NT2/D1 (cell line): ENCODE data around the gene CORIN.
A peak's percentile ranks its signal among the peaks of the same experiment; 100 is the strongest.
"Not testable (repeated sequence)": the region's sequence is repeated elsewhere in the genome, so short reads cannot be mapped to it uniquely, and the experiment has no call there.

Experiments
- DNase-seq: peaks from one replicate; pipeline ENCODE4 v3.0.0-alpha.2; 2011; ENCODE audit warnings: low read depth, low spot score
- H3K27me3 ChIP-seq: 2 replicates; pipeline ENCODE4 v1.6.0; 2011; ENCODE audit warnings: mild to moderate bottlenecking; ENCODE audit not compliant: insufficient read length, insufficient read depth
- H3K36me3 ChIP-seq: 2 replicates; pipeline ENCODE4 v1.6.1; 2011; ENCODE audit warnings: mild to moderate bottlenecking, low read length, mixed read lengths; ENCODE audit not compliant: insufficient read depth, insufficient read length
- H3K4me1 ChIP-seq: 2 replicates; pipeline ENCODE4 v1.5.1; 2011; ENCODE audit not compliant: insufficient read depth, insufficient read length
- H3K4me3 ChIP-seq: 2 replicates; pipeline ENCODE4 v1.5.1; 2011; ENCODE audit warnings: low read depth; ENCODE audit not compliant: insufficient read length
- H3K9ac ChIP-seq: 2 replicates; pipeline ENCODE4 v1.6.0; 2011; ENCODE audit warnings: low read depth; ENCODE audit not compliant: insufficient read length
- H3K9me3 ChIP-seq: 2 replicates; pipeline ENCODE4 v1.5.1; 2011; ENCODE audit warnings: mild to moderate bottlenecking, low read length; ENCODE audit not compliant: insufficient read depth
- SUZ12 ChIP-seq: IDR thresholded peaks from 2 replicates; pipeline ENCODE4 v1.6.1; 2011; ENCODE audit not compliant: insufficient read length, insufficient read depth; ENCODE audit errors: extremely low read depth
- YY1 ChIP-seq: IDR thresholded peaks from 2 replicates; pipeline ENCODE4 v1.6.1; 2011; ENCODE audit not compliant: insufficient read length, insufficient read depth
- ZNF274 ChIP-seq: IDR thresholded peaks from 2 replicates; pipeline ENCODE4 v1.6.1; 2011; ENCODE audit warnings: mild to moderate bottlenecking, low read depth, low read length

CORIN gene

DNA sequence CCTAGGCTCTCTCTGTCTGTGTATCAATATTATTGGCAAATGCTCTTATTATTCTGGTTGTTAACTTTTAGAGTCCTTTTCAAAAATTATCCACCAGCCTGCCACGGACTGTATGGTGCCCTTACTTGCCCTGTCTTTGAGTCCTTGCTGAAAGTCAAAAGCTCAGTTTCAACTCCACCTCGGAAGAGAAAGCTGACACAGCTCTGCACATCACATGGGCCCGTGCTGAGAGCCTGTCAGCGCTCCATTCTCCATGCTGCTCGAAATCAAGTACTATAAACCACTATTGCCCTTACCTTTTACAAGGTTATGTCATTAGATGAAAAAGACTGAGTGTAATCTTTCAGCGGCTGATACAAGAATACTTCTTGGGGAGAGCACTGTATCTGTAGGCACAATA is 141.0 kb downstream of the CORIN start:
- DNase-seq, result no peak
- Histone ChIP-seq H3K4me3 (no peak overlapping the region), H3K9me3 (no peaks in the 10 kb centered on the region), H3K9ac (no peak overlapping the region), H3K36me3 (no peaks in the 10 kb centered on the region), H3K4me1 (no peaks in the 10 kb centered on the region), H3K27me3 (no peaks in the 10 kb centered on the region)
- TF ChIP-seq YY1 (no peak), ZNF274 (no peak), SUZ12 (no peak)

DNA sequence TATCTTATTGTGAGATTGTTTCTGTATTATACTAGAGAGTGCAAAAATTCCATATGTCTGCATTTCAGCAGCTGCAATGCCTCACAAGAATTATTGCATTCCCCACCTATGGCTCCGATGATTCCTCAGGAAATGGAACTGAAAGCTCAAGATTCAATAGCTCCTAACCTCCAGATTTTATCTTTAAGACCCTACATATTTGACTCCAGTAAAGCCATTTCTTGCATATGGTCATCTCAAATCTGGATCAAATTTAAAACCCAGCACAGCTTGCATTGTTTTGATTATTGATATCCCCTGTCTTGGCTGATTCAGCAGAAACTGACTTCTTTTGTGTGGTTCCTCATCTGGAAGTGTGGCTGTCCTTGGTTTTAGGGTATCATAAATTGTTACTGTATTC is 142.6 kb downstream of the CORIN start:
- Histone ChIP-seq H3K9me3 (no peaks in the 10 kb centered on the region), H3K4me3 (no peak overlapping the region), H3K27me3 (no peaks in the 10 kb centered on the region), H3K36me3 (no peaks in the 10 kb centered on the region), H3K9ac (no peak overlapping the region), H3K4me1 (no peaks in the 10 kb centered on the region)
- DNase-seq, result no peak
- TF ChIP-seq ZNF274 (no peak), SUZ12 (no peak), YY1 (no peak)

DNA sequence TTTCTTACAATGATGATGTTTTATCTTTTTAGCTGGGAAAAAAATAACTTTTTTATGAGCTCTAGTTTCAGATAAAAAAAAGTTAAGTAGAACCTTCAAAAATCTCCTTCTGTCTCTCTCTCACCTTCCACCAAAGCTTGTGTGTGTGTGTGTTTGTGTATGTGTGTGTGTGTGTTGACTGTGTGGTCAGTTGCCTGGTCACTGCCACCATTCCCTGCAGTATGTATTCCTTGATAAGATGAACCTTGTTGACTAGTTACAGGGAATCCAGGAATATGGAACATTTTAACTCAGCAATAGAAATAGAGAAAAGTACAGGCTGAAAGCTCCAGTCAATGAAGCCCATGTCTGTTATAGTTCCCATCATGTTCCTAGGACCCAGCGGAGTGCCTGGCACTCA is 143.5 kb downstream of the CORIN start:
- H3K4me3 ChIP-seq, result no peak overlapping the region
- DNase-seq, result no peak
- H3K36me3 ChIP-seq, result no peaks in the 10 kb centered on the region
- TF ChIP-seq SUZ12 (no peak), YY1 (no peak), ZNF274 (no peak)
- no peaks in the 10 kb centered on the region for H3K9me3 ChIP-seq
- H3K9ac ChIP-seq, result no peak overlapping the region
- no peaks in the 10 kb centered on the region for H3K27me3 ChIP-seq
- H3K4me1 ChIP-seq, result no peaks in the 10 kb centered on the region

DNA sequence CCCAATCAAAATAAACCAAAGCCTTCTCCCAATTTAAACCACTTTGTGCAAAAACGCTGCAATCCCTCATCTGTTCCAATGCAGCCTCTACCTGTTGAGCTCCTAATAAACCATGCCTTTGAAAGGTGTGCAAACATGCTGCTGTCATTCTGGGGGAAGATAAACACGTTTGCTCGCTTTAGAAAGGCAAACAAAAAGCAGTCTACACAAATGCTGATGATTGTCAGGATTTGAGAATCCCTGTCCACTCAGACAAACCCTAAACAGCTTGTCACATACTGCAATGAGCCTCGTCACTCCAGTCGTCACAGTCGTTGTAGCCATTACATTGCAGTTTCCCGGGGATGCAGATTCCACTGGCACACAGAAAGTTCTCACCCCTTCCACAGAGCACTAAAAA is 145.2 kb downstream of the CORIN start:
- Histone ChIP-seq H3K4me3 (no peak overlapping the region), H3K27me3 (no peaks in the 10 kb centered on the region), H3K9me3 (no peaks in the 10 kb centered on the region), H3K36me3 (no peaks in the 10 kb centered on the region), H3K9ac (no peak overlapping the region), H3K4me1 (no peaks in the 10 kb centered on the region)
- no peak for DNase-seq
- TF ChIP-seq ZNF274, result no peak
- TF ChIP-seq YY1, result no peak
- TF ChIP-seq SUZ12, result no peak

DNA sequence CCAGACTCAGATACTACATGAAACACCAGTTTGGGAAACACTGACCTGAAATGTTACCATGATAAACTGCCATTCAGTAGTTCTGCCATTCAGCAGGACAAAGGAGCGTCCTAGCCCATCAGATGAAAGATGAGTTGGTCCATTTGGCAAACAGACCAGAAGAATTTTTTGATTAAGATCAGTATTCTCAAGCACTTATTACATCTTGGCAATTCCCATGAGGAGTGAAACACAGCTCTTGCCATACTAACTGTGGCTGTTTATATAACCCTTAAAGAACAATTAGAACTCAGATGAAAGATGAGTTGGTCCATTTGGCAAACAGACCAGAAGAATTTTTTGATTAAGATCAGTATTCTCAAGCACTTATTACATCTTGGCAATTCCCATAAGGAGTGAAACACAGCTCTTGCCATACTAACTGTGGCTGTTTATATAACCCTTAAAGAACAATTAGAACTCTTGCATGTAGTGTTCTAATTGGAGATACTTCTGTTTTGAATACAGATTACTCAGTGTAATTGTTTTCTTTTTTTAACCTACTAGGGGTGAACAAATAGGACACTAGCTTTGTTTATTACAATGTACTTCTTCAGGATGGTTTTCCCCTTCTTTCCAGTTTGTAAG is 146.0 kb downstream of the CORIN start:
- H3K9me3 ChIP-seq, H3K27me3 ChIP-seq, H3K4me1 ChIP-seq, H3K4me3 ChIP-seq, DNase-seq, H3K9ac ChIP-seq, H3K36me3 ChIP-seq: not testable (repeated sequence)

DNA sequence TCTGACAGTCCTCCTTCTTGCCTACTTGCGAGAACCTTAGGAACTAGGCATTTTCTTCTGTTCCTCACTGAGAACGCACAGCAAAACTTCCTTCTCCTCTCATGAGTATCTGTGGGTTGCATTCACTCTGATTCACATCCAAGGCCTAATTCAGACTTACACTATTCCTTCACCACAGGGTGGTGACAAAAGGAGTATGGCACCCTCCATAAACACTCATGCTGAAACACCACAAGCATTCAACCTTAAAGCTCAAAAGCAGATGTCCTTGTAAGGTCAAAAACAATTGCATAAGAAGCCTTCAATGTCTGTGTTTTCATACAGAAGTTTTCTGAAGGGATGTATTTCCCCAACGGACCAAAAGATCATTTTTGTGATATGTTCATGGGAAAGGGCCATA is 147.3 kb downstream of the CORIN start:
- Histone ChIP-seq H3K4me1 (no peaks in the 10 kb centered on the region), H3K4me3 (no peak overlapping the region), H3K27me3 (no peaks in the 10 kb centered on the region), H3K36me3 (no peaks in the 10 kb centered on the region), H3K9ac (no peak overlapping the region), H3K9me3 (no peaks in the 10 kb centered on the region)
- TF ChIP-seq ZNF274 (no peak), SUZ12 (no peak), YY1 (no peak)
- no peak for DNase-seq

DNA sequence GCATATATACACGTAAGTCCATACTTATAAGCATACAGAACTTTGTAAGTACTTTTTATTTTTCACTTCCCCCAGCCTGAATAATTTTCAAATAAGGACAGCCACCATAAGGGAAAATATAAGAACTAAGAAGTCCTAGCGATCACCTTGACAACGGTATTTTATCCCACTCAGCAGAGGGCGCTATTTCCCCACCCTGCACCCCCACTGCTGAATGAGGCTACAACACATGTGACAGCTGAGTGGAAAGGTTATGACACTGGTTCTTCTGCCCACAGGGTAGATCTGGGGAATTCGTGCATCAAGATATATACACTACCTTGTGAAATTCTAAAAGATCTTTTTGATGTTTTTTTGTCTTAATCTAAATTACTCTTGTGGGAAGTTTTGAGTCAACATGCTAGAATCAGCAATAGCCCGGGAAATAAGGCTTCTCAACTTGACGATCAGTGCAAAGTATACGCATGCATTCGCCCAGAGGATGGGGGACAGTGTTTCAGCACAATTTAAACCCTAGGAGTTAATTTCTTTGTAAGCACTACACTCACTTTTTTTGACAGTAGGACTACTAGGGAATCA is 151.5 kb downstream of the CORIN start:
- TF ChIP-seq YY1 (no peak), SUZ12 (no peak), ZNF274 (no peak)
- H3K9me3 ChIP-seq, result no peaks in the 10 kb centered on the region
- DNase-seq, result peak; percentile 23

More for the DNA sequence above, 151.5 kb downstream of the CORIN start:
- no peaks in the 10 kb centered on the region for H3K36me3 ChIP-seq
- H3K27me3 ChIP-seq, result no peaks in the 10 kb centered on the region
- H3K4me3 ChIP-seq, result no peak overlapping the region
- no peaks in the 10 kb centered on the region for H3K4me1 ChIP-seq
- no peak overlapping the region for H3K9ac ChIP-seq
